GM19397 (cell line): ENCODE measurements around the gene CFHR1.
"Not testable (repeated sequence)": the region's sequence is repeated elsewhere in the genome, so short reads cannot be mapped to it uniquely, and the experiment has no call there.

Source experiments
- ATAC-seq: cut with Tn5 transposase; IDR thresholded peaks from one replicate; pipeline ENCODE4 v1.9.1; 2021; ENCODE audit warnings: mild to moderate bottlenecking, moderate library complexity; ENCODE audit not compliant: unreplicated experiment

Gene CFHR1

GRCh38 chr1:196819531-196819930 lies at the start of gene CFHR1:
Gene CFHR1, plus strand, starts transcription at chr1:196819731. Its CDS starts 114 bp downstream, at chr1:196819845.
- ATAC-seq, result not testable (repeated sequence)

- not testable (repeated sequence) for ATAC-seq
Measured at GRCh38 chr1:196769823-196770222, 49.7 kb upstream of the CFHR1 start.

- no peak for ATAC-seq
Measured at GRCh38 chr1:196773713-196774112, 45.8 kb upstream of the CFHR1 start.

GRCh38 chr1:196774175-196774574 lies 45.4 kb upstream of the CFHR1 start:
- no peak for ATAC-seq

- no peak for ATAC-seq
Measured at GRCh38 chr1:196774603-196775002, 44.9 kb upstream of the CFHR1 start, which contains the start of gene CFHR3. Gene CFHR3, plus strand, starts transcription at chr1:196774840. Its CDS starts 47 bp downstream, at chr1:196774887.

GRCh38 chr1:196777603-196778002 lies 41.9 kb upstream of the CFHR1 start:
- no peak for ATAC-seq

- no peak for ATAC-seq
Measured at GRCh38 chr1:196779093-196779492, 40.4 kb upstream of the CFHR1 start.

- not testable (repeated sequence) for ATAC-seq
Measured at GRCh38 chr1:196791252-196791651, 28.3 kb upstream of the CFHR1 start.

GRCh38 chr1:196794103-196794502 lies 25.4 kb upstream of the CFHR1 start:
- not testable (repeated sequence) for ATAC-seq

GRCh38 chr1:196797891-196798290 lies 21.6 kb upstream of the CFHR1 start:
- no peak for ATAC-seq

GRCh38 chr1:196801920-196802319 lies 17.6 kb upstream of the CFHR1 start:
- ATAC-seq, result not testable (repeated sequence)

- ATAC-seq, result no peak
Measured at GRCh38 chr1:196808529-196809235, 10.8 kb upstream of the CFHR1 start.

- ATAC-seq, result not testable (repeated sequence)
Measured at GRCh38 chr1:196817442-196817841, 2.1 kb upstream of the CFHR1 start.

- not testable (repeated sequence) for ATAC-seq
Measured at GRCh38 chr1:196827860-196828259, 8.3 kb downstream of the CFHR1 start.

GRCh38 chr1:196849613-196850492 lies 30.3 kb downstream of the CFHR1 start:
- ATAC-seq, result not testable (repeated sequence)

GRCh38 chr1:196856053-196856452 lies 36.5 kb downstream of the CFHR1 start:
- no peak for ATAC-seq

- no peak for ATAC-seq
Measured at GRCh38 chr1:196857188-196857587, 37.7 kb downstream of the CFHR1 start.

GRCh38 chr1:196858811-196859210 lies 39.3 kb downstream of the CFHR1 start:
- ATAC-seq, result no peak

GRCh38 chr1:196860323-196860884 lies 40.9 kb downstream of the CFHR1 start:
- no peak for ATAC-seq

GRCh38 chr1:196861429-196861828 lies 41.9 kb downstream of the CFHR1 start:
- no peak for ATAC-seq

GRCh38 chr1:196866974-196867373 lies 47.4 kb downstream of the CFHR1 start:
- no peak for ATAC-seq
